Effector memory CD8-positive, alpha-beta T cell (primary cell): ENCODE data around the gene STX4.

Source experiments
- ATAC-seq: fragments of 150-1000 bp; cut with Tn5 transposase; replicated peaks from 2 replicates; pipeline ENCODE4 v1.10.0; 2021; ENCODE audit warnings: mild to moderate bottlenecking, moderate library complexity
- DNase-seq, 3 experiments: peaks; one replicate each; pipeline ENCODE4 v3.0.0; 2021
- H3K27ac Mint-ChIP-seq, 2 donors: one replicate each; pipeline ENCODE4 v1.8.0; 2022; ENCODE audit warnings: mild to moderate bottlenecking in 2 of 2, mixed read lengths in 2 of 2, moderate library complexity in 2 of 2
- H3K27me3 Mint-ChIP-seq, 2 donors: one replicate each; pipeline ENCODE4 v1.8.0; 2022; ENCODE audit warnings: mixed read lengths in 2 of 2
- H3K36me3 Mint-ChIP-seq: one replicate; pipeline ENCODE4 v1.8.0; 2022; ENCODE audit warnings: mild to moderate bottlenecking, moderate library complexity, mixed read lengths; ENCODE audit not compliant: insufficient read depth
- H3K4me1 Mint-ChIP-seq, 2 donors: one replicate each; pipeline ENCODE4 v1.8.0; 2022; ENCODE audit warnings: low read depth in 2 of 2, mixed read lengths in 2 of 2
- H3K4me3 Mint-ChIP-seq, 2 donors: one replicate each; pipeline ENCODE4 v1.8.0; 2022; ENCODE audit warnings: mild to moderate bottlenecking in 2 of 2, mixed read lengths in 2 of 2, moderate library complexity in 2 of 2
- H3K9me3 Mint-ChIP-seq, 2 donors: one replicate each; pipeline ENCODE4 v1.8.0; 2022; ENCODE audit warnings: mixed read lengths in 2 of 2

STX4 gene

DNA sequence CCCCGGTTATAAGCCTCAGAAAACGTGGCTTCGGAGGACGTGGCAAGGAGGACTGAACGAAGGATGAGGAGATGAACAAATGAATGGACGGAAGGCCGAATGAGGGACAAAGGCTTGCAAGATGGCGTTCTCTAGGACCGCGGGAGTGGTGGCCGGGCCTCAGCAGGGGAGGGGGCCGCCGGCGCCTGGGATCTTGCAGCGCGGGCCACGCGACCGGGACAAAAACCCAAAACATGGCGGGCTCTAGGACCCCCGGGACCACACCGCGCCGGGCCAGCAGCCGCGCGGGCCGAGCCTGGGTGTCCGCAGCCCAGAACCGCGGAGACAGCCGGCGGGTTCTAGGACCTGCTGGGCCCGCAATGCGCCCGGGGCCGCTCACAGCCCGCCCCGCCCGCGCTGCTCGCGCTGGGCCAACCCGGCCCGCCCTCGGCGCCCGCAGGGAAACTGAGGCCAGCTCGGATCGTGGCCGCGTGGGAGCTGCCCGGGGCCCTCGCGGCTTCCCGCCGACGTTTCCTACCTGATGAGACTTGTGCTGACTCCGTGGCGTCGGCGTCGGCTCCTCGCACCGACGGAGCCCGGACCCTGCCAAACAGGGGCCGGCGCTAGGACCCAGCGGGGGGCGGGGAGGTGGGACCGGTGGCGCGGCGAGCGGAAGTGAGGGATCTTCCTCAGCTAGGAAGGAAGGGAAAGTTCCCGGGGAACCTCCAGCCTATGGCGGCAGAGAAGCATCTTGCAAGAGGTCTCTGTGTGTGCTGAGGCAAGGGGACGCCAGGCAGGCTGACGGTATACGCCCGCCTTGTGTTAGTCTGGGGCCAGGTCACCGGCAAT, 40.0 kb downstream of the STX4 start:
- Mint-ChIP-seq H3K36me3 (peaks cover 26% of the 10 kb centered on the region), H3K4me1 (peaks cover 33 to 45% of the 10 kb centered on the region in 2 donors)
- DNase-seq, result peak; percentile 75 to 85 (median 78)

DNA sequence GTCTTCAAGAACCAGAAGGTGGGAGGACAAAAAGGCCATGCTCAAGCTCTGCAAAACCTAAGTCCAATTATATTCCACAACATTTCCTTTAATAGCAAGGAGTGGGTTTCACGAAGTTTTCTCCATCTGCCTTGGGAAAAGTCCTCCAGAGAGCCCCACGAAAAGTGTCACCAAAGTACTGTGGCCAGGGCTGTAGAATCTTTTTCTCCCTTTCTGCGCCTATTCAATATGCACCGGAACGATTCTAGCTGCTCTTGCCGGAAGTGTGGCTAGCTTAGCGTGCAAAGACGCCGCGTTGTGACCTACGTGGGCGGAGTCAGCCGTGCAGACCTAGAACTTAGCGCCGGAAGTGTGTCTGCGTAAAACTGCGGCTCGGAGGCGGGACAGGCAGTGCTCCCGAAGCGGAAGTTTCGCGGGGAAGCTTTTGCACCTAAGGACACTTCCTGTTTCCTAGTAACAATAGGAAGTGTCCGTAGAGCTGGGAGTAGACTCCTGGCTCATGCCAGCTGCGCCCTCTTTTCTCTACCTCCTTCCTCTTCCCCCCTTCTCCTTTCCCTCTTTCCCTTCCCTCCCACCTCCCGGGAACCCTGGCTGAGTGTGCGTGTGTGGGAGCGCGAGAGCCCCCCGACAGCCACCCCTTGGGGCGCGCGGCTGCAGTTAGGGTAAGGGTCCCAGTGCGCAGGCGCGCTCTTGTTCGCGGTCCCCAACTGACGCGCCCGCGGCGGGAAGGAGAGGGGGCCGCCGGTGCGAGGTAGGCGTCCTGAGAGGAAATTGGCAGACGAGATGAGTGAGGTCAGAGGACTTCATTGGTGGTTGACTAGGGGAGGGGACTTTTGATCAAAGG, 40.8 kb downstream of the STX4 start, which contains the start of the genes ZNF646 and ZNF668:
TSS of gene ZNF646 (plus strand) at position 453 of the 844 bp plus-strand sequence. CDS start 1,903 bp downstream, outside the sequence.
TSS of gene ZNF668 (minus strand) at position 271 of the 844 bp plus-strand sequence. CDS start 9,781 bp downstream, outside the sequence.
- Mint-ChIP-seq H3K9me3 (no peaks in the 10 kb centered on the region), H3K27ac (peak within 1 kb of the TSS; percentile 90 to 96), H3K36me3 (peaks cover 29% of the 10 kb centered on the region), H3K4me3 (peak within 1 kb of the TSS; percentile 78 to 94), H3K27me3 (no peaks in the 10 kb centered on the region), H3K4me1 (peaks cover 38 to 42% of the 10 kb centered on the region in 2 donors)
- DNase-seq, result peak; percentile 95 to 98 (median 95)
- ATAC-seq, result peak; percentile 82

More for the DNA sequence above, 40.0 kb downstream of the STX4 start:
- H3K4me3 Mint-ChIP-seq, result peak overlapping the region; percentile 78 to 94
- H3K9me3 Mint-ChIP-seq, result no peaks in the 10 kb centered on the region
- peak overlapping the region; percentile 90 to 96 for H3K27ac Mint-ChIP-seq
- peak; percentile 53 for ATAC-seq
- no peaks in the 10 kb centered on the region for H3K27me3 Mint-ChIP-seq

DNA sequence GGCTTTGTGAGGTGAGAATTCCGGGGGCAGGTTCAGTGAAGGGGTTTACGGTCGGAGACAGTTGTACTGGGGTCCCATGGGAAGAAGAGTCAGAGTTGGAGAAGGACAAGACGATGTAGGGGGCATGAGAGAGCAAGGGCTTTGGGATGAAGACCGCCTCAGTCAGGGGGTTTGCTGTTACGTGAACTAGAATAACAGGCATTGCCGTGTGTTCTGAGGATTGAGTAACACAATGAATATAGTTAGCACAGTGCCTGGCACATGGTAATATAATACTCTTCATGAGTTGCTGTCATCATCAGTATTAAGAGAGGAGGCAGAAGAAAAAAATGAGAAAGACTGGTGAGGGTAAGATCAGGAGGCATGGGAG, 41.4 kb downstream of the STX4 start:
- Mint-ChIP-seq H3K27me3 (no peaks in the 10 kb centered on the region), H3K27ac (peak overlapping the region; percentile 90 to 96), H3K9me3 (no peaks in the 10 kb centered on the region), H3K36me3 (peaks cover 35% of the 10 kb centered on the region), H3K4me1 (peaks cover 38% of the 10 kb centered on the region in 2 donors), H3K4me3 (peak overlapping the region; percentile 78 to 94)
- no peak for ATAC-seq
- DNase-seq, result no peak

DNA sequence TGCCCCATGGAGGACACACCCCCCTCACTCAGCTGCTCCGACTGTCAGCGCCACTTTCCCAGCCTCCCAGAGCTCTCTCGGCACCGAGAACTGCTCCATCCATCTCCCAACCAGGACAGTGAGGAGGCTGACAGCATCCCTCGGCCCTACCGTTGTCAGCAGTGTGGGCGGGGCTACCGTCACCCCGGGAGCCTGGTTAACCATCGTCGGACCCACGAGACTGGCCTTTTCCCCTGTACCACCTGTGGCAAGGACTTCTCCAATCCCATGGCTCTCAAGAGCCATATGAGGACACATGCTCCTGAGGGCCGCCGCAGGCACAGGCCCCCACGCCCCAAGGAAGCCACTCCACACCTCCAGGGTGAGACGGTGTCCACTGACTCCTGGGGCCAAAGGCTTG, 43.0 kb downstream of the STX4 start:
- Mint-ChIP-seq H3K4me3 (no peak overlapping the region), H3K4me1 (peaks cover 41 to 42% of the 10 kb centered on the region in 2 donors), H3K9me3 (no peaks in the 10 kb centered on the region), H3K27me3 (no peaks in the 10 kb centered on the region), H3K36me3 (peaks cover 44% of the 10 kb centered on the region), H3K27ac (no peak overlapping the region)
- DNase-seq (no peak), ATAC-seq (no peak)

DNA sequence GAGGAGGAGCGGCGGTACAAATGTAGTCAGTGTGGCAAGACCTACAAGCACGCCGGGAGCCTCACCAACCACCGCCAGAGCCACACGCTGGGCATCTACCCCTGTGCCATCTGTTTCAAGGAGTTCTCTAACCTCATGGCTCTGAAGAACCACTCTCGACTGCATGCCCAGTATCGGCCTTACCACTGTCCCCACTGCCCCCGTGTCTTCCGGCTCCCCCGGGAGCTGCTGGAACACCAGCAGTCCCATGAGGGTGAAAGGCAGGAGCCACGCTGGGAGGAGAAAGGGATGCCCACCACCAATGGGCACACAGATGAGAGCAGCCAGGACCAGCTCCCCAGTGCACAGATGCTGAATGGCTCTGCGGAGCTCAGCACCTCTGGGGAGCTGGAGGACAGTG, 43.7 kb downstream of the STX4 start:
- no peaks in the 10 kb centered on the region for H3K9me3 Mint-ChIP-seq
- ATAC-seq, result no peak
- no peaks in the 10 kb centered on the region for H3K27me3 Mint-ChIP-seq
- H3K27ac Mint-ChIP-seq, result peak overlapping the region in 1 of 2 donors; percentile 41
- peaks cover 36 to 37% of the 10 kb centered on the region in 2 donors for H3K4me1 Mint-ChIP-seq
- no peak overlapping the region for H3K4me3 Mint-ChIP-seq
- no peak for DNase-seq
- peaks cover 48% of the 10 kb centered on the region for H3K36me3 Mint-ChIP-seq

DNA sequence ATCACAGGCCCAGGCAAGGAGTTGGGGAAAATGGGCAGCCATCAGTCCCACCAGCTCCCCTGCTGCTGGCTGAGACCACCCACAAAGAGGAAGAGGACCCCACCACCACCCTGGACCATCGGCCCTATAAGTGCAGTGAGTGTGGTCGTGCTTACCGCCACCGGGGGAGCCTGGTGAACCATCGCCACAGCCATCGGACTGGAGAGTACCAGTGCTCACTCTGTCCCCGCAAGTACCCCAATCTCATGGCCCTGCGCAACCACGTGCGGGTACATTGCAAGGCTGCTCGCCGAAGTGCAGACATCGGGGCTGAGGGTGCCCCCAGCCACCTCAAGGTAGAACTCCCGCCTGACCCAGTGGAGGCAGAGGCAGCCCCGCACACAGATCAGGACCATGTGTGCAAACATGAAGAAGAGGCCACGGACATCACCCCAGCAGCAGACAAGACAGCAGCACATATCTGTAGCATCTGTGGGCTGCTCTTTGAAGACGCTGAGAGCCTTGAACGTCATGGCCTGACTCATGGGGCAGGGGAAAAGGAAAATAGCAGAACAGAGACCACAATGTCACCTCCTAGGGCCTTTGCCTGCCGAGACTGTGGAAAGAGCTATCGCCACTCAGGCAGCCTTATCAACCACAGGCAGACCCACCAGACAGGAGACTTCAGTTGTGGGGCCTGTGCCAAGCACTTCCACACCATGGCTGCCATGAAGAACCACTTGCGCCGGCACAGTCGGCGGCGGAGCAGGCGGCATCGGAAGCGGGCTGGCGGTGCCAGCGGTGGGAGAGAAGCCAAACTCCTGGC, 44.4 kb downstream of the STX4 start:
- peak overlapping the region in 1 of 2 donors; percentile 41 for H3K27ac Mint-ChIP-seq
- DNase-seq (no peak), ATAC-seq (no peak)
- H3K27me3 Mint-ChIP-seq, result no peaks in the 10 kb centered on the region
- peaks cover 44% of the 10 kb centered on the region for H3K36me3 Mint-ChIP-seq
- H3K4me1 Mint-ChIP-seq, result peaks cover 33 to 34% of the 10 kb centered on the region in 2 donors
- H3K9me3 Mint-ChIP-seq, result no peaks in the 10 kb centered on the region
- H3K4me3 Mint-ChIP-seq, result no peak overlapping the region

DNA sequence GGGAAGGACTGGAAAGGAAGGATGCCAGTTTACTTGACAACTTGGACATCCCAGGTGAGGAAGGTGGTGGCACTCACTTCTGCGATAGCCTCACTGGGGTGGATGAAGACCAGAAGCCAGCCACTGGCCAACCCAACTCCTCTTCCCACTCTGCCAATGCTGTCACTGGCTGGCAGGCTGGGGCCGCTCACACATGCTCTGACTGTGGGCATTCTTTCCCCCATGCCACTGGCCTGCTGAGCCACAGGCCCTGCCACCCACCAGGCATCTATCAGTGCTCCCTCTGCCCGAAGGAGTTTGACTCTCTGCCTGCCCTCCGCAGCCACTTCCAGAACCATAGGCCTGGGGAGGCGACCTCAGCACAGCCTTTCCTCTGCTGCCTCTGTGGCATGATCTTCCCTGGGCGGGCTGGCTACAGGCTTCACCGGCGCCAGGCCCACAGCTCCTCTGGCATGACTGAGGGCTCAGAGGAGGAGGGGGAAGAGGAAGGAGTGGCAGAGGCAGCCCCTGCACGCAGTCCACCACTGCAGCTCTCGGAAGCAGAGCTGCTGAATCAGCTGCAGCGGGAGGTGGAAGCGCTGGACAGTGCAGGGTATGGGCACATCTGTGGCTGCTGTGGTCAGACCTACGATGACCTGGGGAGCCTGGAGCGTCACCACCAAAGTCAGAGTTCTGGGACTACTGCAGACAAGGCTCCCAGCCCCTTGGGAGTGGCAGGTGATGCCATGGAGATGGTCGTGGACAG, 45.4 kb downstream of the STX4 start:
- Mint-ChIP-seq H3K9me3 (no peaks in the 10 kb centered on the region), H3K36me3 (peaks cover 44% of the 10 kb centered on the region), H3K4me3 (no peak overlapping the region), H3K27ac (peak overlapping the region in 1 of 2 donors; percentile 75), H3K27me3 (no peaks in the 10 kb centered on the region), H3K4me1 (peaks cover 31 to 33% of the 10 kb centered on the region in 2 donors)
- DNase-seq, result no peak
- no peak for ATAC-seq

DNA sequence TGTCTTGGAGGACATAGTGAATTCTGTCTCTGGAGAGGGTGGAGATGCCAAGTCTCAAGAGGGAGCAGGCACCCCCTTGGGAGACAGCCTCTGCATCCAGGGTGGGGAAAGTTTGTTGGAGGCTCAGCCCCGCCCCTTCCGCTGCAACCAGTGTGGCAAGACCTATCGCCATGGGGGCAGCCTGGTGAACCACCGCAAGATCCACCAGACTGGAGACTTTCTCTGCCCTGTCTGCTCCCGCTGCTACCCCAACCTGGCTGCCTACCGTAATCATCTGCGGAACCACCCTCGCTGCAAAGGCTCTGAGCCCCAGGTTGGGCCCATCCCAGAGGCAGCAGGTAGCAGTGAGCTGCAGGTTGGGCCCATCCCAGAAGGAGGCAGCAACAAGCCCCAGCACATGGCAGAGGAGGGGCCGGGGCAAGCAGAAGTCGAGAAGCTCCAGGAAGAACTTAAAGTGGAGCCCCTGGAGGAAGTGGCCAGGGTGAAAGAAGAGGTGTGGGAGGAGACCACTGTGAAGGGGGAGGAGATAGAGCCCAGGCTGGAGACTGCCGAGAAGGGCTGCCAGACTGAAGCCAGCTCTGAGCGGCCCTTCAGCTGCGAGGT, 46.1 kb downstream of the STX4 start:
- Mint-ChIP-seq H3K36me3 (peaks cover 38% of the 10 kb centered on the region), H3K4me1 (peaks cover 31 to 36% of the 10 kb centered on the region in 2 donors), H3K27me3 (no peaks in the 10 kb centered on the region), H3K9me3 (no peaks in the 10 kb centered on the region), H3K4me3 (no peak overlapping the region), H3K27ac (peak overlapping the region in 1 of 2 donors; percentile 75)
- no peak for DNase-seq
- no peak for ATAC-seq

DNA sequence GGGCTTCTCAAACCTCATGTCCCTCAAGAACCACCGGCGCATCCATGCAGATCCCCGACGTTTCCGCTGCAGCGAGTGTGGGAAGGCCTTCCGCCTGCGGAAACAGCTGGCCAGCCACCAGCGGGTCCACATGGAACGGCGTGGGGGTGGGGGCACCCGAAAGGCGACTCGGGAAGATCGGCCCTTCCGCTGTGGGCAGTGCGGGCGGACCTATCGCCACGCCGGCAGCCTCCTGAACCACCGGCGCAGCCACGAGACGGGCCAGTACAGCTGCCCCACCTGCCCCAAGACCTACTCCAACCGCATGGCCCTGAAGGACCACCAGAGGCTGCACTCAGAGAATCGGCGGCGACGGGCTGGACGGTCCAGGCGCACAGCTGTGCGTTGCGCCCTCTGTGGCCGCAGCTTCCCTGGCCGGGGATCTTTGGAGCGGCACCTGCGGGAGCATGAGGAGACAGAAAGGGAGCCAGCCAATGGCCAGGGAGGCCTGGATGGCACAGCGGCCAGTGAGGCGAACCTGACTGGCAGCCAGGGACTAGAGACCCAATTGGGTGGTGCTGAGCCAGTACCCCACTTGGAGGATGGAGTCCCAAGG, 46.8 kb downstream of the STX4 start:
- DNase-seq (no peak), ATAC-seq (no peak)
- Mint-ChIP-seq H3K4me3 (no peak overlapping the region), H3K27ac (peak overlapping the region in 1 of 2 donors; percentile 58), H3K4me1 (peaks cover 24 to 29% of the 10 kb centered on the region in 2 donors), H3K9me3 (no peaks in the 10 kb centered on the region), H3K27me3 (no peaks in the 10 kb centered on the region), H3K36me3 (peaks cover 34% of the 10 kb centered on the region)

DNA sequence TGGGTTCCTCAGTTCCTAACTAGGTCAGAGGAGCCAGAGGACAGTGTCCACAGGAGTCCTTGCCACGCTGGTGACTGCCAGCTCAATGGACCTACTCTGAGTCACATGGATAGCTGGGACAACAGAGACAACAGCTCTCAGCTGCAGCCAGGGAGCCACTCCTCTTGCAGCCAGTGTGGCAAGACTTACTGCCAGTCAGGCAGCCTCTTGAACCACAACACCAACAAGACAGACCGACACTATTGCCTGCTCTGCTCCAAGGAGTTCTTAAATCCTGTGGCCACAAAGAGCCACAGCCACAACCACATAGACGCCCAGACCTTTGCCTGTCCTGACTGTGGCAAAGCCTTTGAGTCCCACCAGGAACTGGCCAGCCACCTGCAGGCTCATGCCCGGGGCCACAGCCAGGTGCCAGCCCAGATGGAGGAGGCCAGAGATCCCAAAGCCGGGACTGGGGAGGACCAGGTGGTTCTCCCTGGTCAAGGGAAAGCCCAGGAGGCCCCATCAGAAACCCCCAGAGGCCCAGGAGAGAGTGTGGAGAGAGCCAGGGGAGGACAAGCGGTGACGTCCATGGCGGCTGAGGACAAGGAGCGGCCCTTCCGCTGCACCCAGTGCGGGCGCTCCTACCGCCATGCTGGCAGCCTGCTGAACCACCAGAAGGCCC, 47.5 kb downstream of the STX4 start:
- no peak overlapping the region for H3K4me3 Mint-ChIP-seq
- peaks cover 35% of the 10 kb centered on the region for H3K36me3 Mint-ChIP-seq
- H3K27me3 Mint-ChIP-seq, result no peaks in the 10 kb centered on the region
- H3K27ac Mint-ChIP-seq, result peak overlapping the region in 1 of 2 donors; percentile 66
- ATAC-seq (no peak), DNase-seq (no peak)
- no peaks in the 10 kb centered on the region for H3K9me3 Mint-ChIP-seq
- peaks cover 25 to 32% of the 10 kb centered on the region in 2 donors for H3K4me1 Mint-ChIP-seq
